ENCODE measurements around the gene PTGS1. TPM values are rescaled to one million over a fixed set of nuclear protein-coding genes. Genes with fewer than 3 reads are reported as not detected.
"Not testable (repeated sequence)": the region's sequence is repeated elsewhere in the genome, so short reads cannot be mapped to it uniquely, and the experiment has no call there.

Gene PTGS1
- total RNA-seq, 6 donors from 2014 or later = 5.0 to 21.4 (median 8.5) TPM

GRCh38 chr9:122401896-122402295 is 31.1 kb downstream of the PTGS1 start:
- DNase-seq = no peak
- WGBS, 2 donors = 96% methylated on average over 8 of the region's 8 CpGs
- Histone ChIP-seq H3K4me3 (no peak overlapping the region), H3K27ac (no peak overlapping the region), H3K27me3 (no peaks in the 10 kb centered on the region), H3K36me3 (no peaks in the 10 kb centered on the region), H3K9me3 (no peaks in the 10 kb centered on the region), H3K4me1 (no peaks in the 10 kb centered on the region)
- TF ChIP-seq EP300 (IDR thresholded peaks at IDR 0.05) = no peak
- no peak for ATAC-seq (ENCODE audit: low FRiP score in 2 of 2)

- Histone ChIP-seq H3K27ac (no peak overlapping the region), H3K9me3 (no peaks in the 10 kb centered on the region), H3K4me1 (no peaks in the 10 kb centered on the region), H3K36me3 (no peaks in the 10 kb centered on the region), H3K27me3 (no peaks in the 10 kb centered on the region), H3K4me3 (no peak overlapping the region)
- WGBS, 2 donors = 43 to 49% methylated on average over 3 of the region's 3 CpGs
- no peak for DNase-seq
- peak; percentile 63 to 86 for ATAC-seq (ENCODE audit: low FRiP score in 2 of 2)
- TF ChIP-seq POLR2A (IDR thresholded peaks at IDR 0.05) = no peak
- TF ChIP-seq, protein P1, sequence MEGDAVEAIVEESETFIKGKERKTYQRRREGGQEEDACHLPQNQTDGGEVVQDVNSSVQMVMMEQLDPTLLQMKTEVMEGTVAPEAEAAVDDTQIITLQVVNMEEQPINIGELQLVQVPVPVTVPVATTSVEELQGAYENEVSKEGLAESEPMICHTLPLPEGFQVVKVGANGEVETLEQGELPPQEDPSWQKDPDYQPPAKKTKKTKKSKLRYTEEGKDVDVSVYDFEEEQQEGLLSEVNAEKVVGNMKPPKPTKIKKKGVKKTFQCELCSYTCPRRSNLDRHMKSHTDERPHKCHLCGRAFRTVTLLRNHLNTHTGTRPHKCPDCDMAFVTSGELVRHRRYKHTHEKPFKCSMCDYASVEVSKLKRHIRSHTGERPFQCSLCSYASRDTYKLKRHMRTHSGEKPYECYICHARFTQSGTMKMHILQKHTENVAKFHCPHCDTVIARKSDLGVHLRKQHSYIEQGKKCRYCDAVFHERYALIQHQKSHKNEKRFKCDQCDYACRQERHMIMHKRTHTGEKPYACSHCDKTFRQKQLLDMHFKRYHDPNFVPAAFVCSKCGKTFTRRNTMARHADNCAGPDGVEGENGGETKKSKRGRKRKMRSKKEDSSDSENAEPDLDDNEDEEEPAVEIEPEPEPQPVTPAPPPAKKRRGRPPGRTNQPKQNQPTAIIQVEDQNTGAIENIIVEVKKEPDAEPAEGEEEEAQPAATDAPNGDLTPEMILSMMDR (IDR thresholded peaks at IDR 0.05) = no peak
- TF ChIP-seq POLR2AphosphoS5 (IDR thresholded peaks at IDR 0.05) = peak; percentile 18 to 36
- TF ChIP-seq EP300 (IDR thresholded peaks at IDR 0.05) = peak in 2 of 4 donors; percentile 43 to 69
These were observed 31.6 kb downstream of the PTGS1 start for GRCh38 chr9:122402403-122402871.

GRCh38 chr9:122402874-122403273 is 32.0 kb downstream of the PTGS1 start:
- DNase-seq (no peak), ATAC-seq (ENCODE audit: low FRiP score in 2 of 2) (no peak)
- H3K9me3 ChIP-seq = no peaks in the 10 kb centered on the region
- no peaks in the 10 kb centered on the region for H3K4me1 ChIP-seq
- TF ChIP-seq POLR2AphosphoS5 (IDR thresholded peaks at IDR 0.05) (no peak), EP300 (IDR thresholded peaks at IDR 0.05) (no peak), POLR2A (IDR thresholded peaks at IDR 0.05) (no peak)
- TF ChIP-seq, protein P1 (IDR thresholded peaks at IDR 0.05) = no peak
- H3K36me3 ChIP-seq = no peaks in the 10 kb centered on the region
- H3K27me3 ChIP-seq = no peaks in the 10 kb centered on the region
- 90 to 92% methylated on average over 3 of the region's 3 CpGs for WGBS, 2 donors
- no peak overlapping the region for H3K4me3 ChIP-seq
- H3K27ac ChIP-seq = no peak overlapping the region

GRCh38 chr9:122403381-122404000 is 32.7 kb downstream of the PTGS1 start:
- no peak overlapping the region for H3K4me3 ChIP-seq
- no peaks in the 10 kb centered on the region for H3K36me3 ChIP-seq
- no peaks in the 10 kb centered on the region for H3K4me1 ChIP-seq
- WGBS, 2 donors = 69 to 77% methylated on average over 6 of the region's 6 CpGs
- ATAC-seq (ENCODE audit: low FRiP score in 2 of 2) (no peak), DNase-seq (no peak)
- no peaks in the 10 kb centered on the region for H3K9me3 ChIP-seq
- TF ChIP-seq, protein P1 (IDR thresholded peaks at IDR 0.05) = no peak
- TF ChIP-seq EP300 (IDR thresholded peaks at IDR 0.05) (no peak), POLR2A (IDR thresholded peaks at IDR 0.05) (no peak), POLR2AphosphoS5 (IDR thresholded peaks at IDR 0.05) (no peak)
- H3K27ac ChIP-seq = no peak overlapping the region
- H3K27me3 ChIP-seq = no peaks in the 10 kb centered on the region

GRCh38 chr9:122405304-122406069 is 34.7 kb downstream of the PTGS1 start:
- not testable (repeated sequence) for ATAC-seq (ENCODE audit: low FRiP score in 2 of 2); H3K27me3 ChIP-seq; H3K36me3 ChIP-seq; DNase-seq; H3K9me3 ChIP-seq; H3K27ac ChIP-seq; H3K4me1 ChIP-seq
- peak overlapping the region in 1 of 4 donors; percentile 52 for H3K4me3 ChIP-seq
- 76 to 81% methylated on average over 15 of the region's 15 CpGs for WGBS, 2 donors

Data from upper lobe of left lung (tissue), 6 donors.